ENCODE data around the gene MKI67. TPM values are rescaled to one million over a fixed set of nuclear protein-coding genes. Genes with fewer than 3 reads are reported as not detected.

Gene MKI67
- polyA plus RNA-seq, 1 donor (not counting 4 experiments of a cell fraction or from before 2014, with no cell fraction given) = 10.4 TPM

- no peaks in the 10 kb centered on the region for H3K9me3 ChIP-seq (ENCODE audit: control insufficient read depth, low read depth, low read length)
- H3K9me1 ChIP-seq (ENCODE audit: control insufficient read depth, extremely low read depth, insufficient read depth, low read length) = no peaks in the 10 kb centered on the region
- no peak overlapping the region for H3K4me2 ChIP-seq (ENCODE audit: control insufficient read depth, extremely low read depth, insufficient read depth, low read depth, low read length)
- H3K4me1 ChIP-seq (ENCODE audit: control insufficient read depth, extremely low read depth, insufficient read depth, low read length) = peaks cover 2% of the 10 kb centered on the region
- dilution Hi-C loops (cut with MboI; ENCODE audit: extremely low pct_ligation_motif_present, low sequenced_read_pairs) = no loop called here
- H3K79me2 ChIP-seq (ENCODE audit: control insufficient read depth, insufficient read depth, low read length) = no peaks in the 10 kb centered on the region
- H3K27ac ChIP-seq (ENCODE audit: control insufficient read depth, insufficient read depth, low read length) = no peak overlapping the region
- H3K9ac ChIP-seq (ENCODE audit: control insufficient read depth, extremely low read depth, insufficient read depth, low read length) = no peak overlapping the region
- TF ChIP-seq CTCF (optimal IDR thresholded peaks at IDR 0.05 in 1 of 3, IDR thresholded peaks at IDR 0.05 in 1 of 3, conservative IDR thresholded peaks at IDR 0.05 in 1 of 3; ENCODE audit: extremely low read depth in 1 of 3, insufficient read depth in 2 of 3, low read length in 3 of 3) (no peak), EZH2 (IDR thresholded peaks at IDR 0.05; ENCODE audit: low read length) (no peak)
- H3K27me3 ChIP-seq (ENCODE audit: control insufficient read depth, extremely low read depth, insufficient read depth, low read length) = peaks cover 4% of the 10 kb centered on the region
- DNase-seq (ENCODE audit: low read depth, low spot score) = no peak
- no peaks in the 10 kb centered on the region for H4K20me1 ChIP-seq (ENCODE audit: control insufficient read depth, extremely low read depth, insufficient read depth, low read length)
- no peak for FAIRE-seq
- no peaks in the 10 kb centered on the region for H3K36me3 ChIP-seq (ENCODE audit: control insufficient read depth in 2 of 2, extremely low read depth in 1 of 2, insufficient read depth in 2 of 2, low read length in 2 of 2)
- H3K4me3 ChIP-seq (ENCODE audit: control insufficient read depth in 2 of 3, extremely low read depth in 1 of 3, insufficient read depth in 2 of 3, low read depth in 1 of 3, low read length in 3 of 3) = no peak overlapping the region
- no peak overlapping the region for H2AFZ ChIP-seq (ENCODE audit: control insufficient read depth, low read length)
Observed at GRCh38 chr10:128152741-128153580, 26.7 kb upstream of the MKI67 start.

- H3K9ac ChIP-seq (ENCODE audit: control insufficient read depth, extremely low read depth, insufficient read depth, low read length) = no peak overlapping the region
Observed at GRCh38 chr10:128151031-128151430, 24.8 kb upstream of the MKI67 start.

More at GRCh38 chr10:128151031-128151430, 24.8 kb upstream of the MKI67 start:
- H3K9me1 ChIP-seq (ENCODE audit: control insufficient read depth, extremely low read depth, insufficient read depth, low read length) = no peaks in the 10 kb centered on the region
- DNase-seq (ENCODE audit: low read depth, low spot score) (no peak), FAIRE-seq (no peak)
- no peak overlapping the region for H2AFZ ChIP-seq (ENCODE audit: control insufficient read depth, low read length)
- peaks cover 7% of the 10 kb centered on the region for H3K4me1 ChIP-seq (ENCODE audit: control insufficient read depth, extremely low read depth, insufficient read depth, low read length)
- no peaks in the 10 kb centered on the region for H3K9me3 ChIP-seq (ENCODE audit: control insufficient read depth, low read depth, low read length)
- dilution Hi-C loops (cut with MboI; ENCODE audit: extremely low pct_ligation_motif_present, low sequenced_read_pairs) = no loop called here
- TF ChIP-seq CTCF (optimal IDR thresholded peaks at IDR 0.05 in 1 of 3, IDR thresholded peaks at IDR 0.05 in 1 of 3, conservative IDR thresholded peaks at IDR 0.05 in 1 of 3; ENCODE audit: extremely low read depth in 1 of 3, insufficient read depth in 2 of 3, low read length in 3 of 3) (no peak), EZH2 (IDR thresholded peaks at IDR 0.05; ENCODE audit: low read length) (no peak)
- H3K79me2 ChIP-seq (ENCODE audit: control insufficient read depth, insufficient read depth, low read length) = no peaks in the 10 kb centered on the region
- no peak overlapping the region for H3K4me3 ChIP-seq (ENCODE audit: control insufficient read depth in 2 of 3, extremely low read depth in 1 of 3, insufficient read depth in 2 of 3, low read depth in 1 of 3, low read length in 3 of 3)
- no peaks in the 10 kb centered on the region for H4K20me1 ChIP-seq (ENCODE audit: control insufficient read depth, extremely low read depth, insufficient read depth, low read length)
- no peak overlapping the region for H3K4me2 ChIP-seq (ENCODE audit: control insufficient read depth, extremely low read depth, insufficient read depth, low read depth, low read length)
- H3K36me3 ChIP-seq (ENCODE audit: control insufficient read depth in 2 of 2, extremely low read depth in 1 of 2, insufficient read depth in 2 of 2, low read length in 2 of 2) = no peaks in the 10 kb centered on the region
- H3K27ac ChIP-seq (ENCODE audit: control insufficient read depth, insufficient read depth, low read length) = no peak overlapping the region
- H3K27me3 ChIP-seq (ENCODE audit: control insufficient read depth, extremely low read depth, insufficient read depth, low read length) = peaks cover 4% of the 10 kb centered on the region
